Measurements from ENCODE around the gene SH3TC1. TPM values are rescaled to one million over a fixed set of nuclear protein-coding genes. Genes with fewer than 3 reads are reported as not detected.

SH3TC1 gene
- total and polyA plus RNA-seq, 2 of the 8 experiments (the other 6 are each of a cell fraction or from before 2014, with no cell fraction given), result 0.15 TPM; not detected in 1

DNA sequence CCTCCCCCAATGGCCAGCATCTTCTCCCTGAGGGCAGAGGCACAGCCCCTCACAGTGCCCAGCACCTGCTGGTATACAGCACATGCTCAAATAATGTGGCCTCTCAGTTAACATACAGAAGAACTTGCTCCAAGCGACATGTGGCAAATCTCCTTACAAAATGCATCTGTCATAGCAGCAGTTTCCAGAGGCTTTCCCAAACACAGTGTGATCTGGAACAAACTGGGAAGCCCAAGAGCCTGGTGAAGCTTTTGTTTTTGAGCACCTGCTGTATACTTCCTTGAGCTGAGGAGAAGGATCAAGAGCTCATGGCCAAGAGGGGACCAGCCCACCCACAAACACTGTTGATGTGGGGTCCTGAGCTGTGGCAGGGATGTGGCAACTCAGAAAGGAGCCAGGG is 35.6 kb downstream of the SH3TC1 start (continued):
- TF ChIP-seq RXRA (IDR thresholded peaks at IDR 0.05; ENCODE audit: insufficient read depth, low read depth, low read length) (no peak), PHF8 (conservative IDR thresholded peaks at IDR 0.05; ENCODE audit: low read depth, low read length) (no peak), POLR2AphosphoS5 (IDR thresholded peaks at IDR 0.05; ENCODE audit: low read depth, low read length) (no peak), SP2 (IDR thresholded peaks at IDR 0.05; ENCODE audit: low read length) (no peak), CHD2 (IDR thresholded peaks at IDR 0.05; ENCODE audit: low read length) (no peak), KDM1A (IDR thresholded peaks at IDR 0.05; ENCODE audit: borderline replicate concordance, low read length) (no peak), GTF2F1 (IDR thresholded peaks at IDR 0.05; ENCODE audit: borderline replicate concordance, low read depth, low read length) (no peak), RAD21 (IDR thresholded peaks at IDR 0.05 in 1 of 2, conservative IDR thresholded peaks at IDR 0.05 in 1 of 2; ENCODE audit: low read depth in 2 of 2, low read length in 2 of 2) (no peak)
- TF ChIP-seq, protein P1, sequence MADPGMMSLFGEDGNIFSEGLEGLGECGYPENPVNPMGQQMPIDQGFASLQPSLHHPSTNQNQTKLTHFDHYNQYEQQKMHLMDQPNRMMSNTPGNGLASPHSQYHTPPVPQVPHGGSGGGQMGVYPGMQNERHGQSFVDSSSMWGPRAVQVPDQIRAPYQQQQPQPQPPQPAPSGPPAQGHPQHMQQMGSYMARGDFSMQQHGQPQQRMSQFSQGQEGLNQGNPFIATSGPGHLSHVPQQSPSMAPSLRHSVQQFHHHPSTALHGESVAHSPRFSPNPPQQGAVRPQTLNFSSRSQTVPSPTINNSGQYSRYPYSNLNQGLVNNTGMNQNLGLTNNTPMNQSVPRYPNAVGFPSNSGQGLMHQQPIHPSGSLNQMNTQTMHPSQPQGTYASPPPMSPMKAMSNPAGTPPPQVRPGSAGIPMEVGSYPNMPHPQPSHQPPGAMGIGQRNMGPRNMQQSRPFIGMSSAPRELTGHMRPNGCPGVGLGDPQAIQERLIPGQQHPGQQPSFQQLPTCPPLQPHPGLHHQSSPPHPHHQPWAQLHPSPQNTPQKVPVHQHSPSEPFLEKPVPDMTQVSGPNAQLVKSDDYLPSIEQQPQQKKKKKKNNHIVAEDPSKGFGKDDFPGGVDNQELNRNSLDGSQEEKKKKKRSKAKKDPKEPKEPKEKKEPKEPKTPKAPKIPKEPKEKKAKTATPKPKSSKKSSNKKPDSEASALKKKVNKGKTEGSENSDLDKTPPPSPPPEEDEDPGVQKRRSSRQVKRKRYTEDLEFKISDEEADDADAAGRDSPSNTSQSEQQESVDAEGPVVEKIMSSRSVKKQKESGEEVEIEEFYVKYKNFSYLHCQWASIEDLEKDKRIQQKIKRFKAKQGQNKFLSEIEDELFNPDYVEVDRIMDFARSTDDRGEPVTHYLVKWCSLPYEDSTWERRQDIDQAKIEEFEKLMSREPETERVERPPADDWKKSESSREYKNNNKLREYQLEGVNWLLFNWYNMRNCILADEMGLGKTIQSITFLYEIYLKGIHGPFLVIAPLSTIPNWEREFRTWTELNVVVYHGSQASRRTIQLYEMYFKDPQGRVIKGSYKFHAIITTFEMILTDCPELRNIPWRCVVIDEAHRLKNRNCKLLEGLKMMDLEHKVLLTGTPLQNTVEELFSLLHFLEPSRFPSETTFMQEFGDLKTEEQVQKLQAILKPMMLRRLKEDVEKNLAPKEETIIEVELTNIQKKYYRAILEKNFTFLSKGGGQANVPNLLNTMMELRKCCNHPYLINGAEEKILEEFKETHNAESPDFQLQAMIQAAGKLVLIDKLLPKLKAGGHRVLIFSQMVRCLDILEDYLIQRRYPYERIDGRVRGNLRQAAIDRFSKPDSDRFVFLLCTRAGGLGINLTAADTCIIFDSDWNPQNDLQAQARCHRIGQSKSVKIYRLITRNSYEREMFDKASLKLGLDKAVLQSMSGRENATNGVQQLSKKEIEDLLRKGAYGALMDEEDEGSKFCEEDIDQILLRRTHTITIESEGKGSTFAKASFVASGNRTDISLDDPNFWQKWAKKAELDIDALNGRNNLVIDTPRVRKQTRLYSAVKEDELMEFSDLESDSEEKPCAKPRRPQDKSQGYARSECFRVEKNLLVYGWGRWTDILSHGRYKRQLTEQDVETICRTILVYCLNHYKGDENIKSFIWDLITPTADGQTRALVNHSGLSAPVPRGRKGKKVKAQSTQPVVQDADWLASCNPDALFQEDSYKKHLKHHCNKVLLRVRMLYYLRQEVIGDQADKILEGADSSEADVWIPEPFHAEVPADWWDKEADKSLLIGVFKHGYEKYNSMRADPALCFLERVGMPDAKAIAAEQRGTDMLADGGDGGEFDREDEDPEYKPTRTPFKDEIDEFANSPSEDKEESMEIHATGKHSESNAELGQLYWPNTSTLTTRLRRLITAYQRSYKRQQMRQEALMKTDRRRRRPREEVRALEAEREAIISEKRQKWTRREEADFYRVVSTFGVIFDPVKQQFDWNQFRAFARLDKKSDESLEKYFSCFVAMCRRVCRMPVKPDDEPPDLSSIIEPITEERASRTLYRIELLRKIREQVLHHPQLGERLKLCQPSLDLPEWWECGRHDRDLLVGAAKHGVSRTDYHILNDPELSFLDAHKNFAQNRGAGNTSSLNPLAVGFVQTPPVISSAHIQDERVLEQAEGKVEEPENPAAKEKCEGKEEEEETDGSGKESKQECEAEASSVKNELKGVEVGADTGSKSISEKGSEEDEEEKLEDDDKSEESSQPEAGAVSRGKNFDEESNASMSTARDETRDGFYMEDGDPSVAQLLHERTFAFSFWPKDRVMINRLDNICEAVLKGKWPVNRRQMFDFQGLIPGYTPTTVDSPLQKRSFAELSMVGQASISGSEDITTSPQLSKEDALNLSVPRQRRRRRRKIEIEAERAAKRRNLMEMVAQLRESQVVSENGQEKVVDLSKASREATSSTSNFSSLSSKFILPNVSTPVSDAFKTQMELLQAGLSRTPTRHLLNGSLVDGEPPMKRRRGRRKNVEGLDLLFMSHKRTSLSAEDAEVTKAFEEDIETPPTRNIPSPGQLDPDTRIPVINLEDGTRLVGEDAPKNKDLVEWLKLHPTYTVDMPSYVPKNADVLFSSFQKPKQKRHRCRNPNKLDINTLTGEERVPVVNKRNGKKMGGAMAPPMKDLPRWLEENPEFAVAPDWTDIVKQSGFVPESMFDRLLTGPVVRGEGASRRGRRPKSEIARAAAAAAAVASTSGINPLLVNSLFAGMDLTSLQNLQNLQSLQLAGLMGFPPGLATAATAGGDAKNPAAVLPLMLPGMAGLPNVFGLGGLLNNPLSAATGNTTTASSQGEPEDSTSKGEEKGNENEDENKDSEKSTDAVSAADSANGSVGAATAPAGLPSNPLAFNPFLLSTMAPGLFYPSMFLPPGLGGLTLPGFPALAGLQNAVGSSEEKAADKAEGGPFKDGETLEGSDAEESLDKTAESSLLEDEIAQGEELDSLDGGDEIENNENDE (IDR thresholded peaks at IDR 0.05; ENCODE audit: insufficient replicate concordance, low read length), result no peak
- TF ChIP-seq, protein P2, sequence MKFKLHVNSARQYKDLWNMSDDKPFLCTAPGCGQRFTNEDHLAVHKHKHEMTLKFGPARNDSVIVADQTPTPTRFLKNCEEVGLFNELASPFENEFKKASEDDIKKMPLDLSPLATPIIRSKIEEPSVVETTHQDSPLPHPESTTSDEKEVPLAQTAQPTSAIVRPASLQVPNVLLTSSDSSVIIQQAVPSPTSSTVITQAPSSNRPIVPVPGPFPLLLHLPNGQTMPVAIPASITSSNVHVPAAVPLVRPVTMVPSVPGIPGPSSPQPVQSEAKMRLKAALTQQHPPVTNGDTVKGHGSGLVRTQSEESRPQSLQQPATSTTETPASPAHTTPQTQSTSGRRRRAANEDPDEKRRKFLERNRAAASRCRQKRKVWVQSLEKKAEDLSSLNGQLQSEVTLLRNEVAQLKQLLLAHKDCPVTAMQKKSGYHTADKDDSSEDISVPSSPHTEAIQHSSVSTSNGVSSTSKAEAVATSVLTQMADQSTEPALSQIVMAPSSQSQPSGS (IDR thresholded peaks at IDR 0.05; ENCODE audit: low read length), result no peak
